ENCODE measurements around the gene MLF2.

- TF ChIP-seq CTCF (IDR thresholded peaks at IDR 0.05) (no peak), POLR2A (IDR thresholded peaks at IDR 0.05) (no peak), EP300 (IDR thresholded peaks at IDR 0.05) (no peak)
Measured at GRCh38 chr12:6699259-6699988, 53.5 kb downstream of the MLF2 start.

Data from tibial nerve (tissue), 4 donors.